PFSK-1 (cell line): ENCODE data around the gene JAKMIP1.

Experiments
- FOXP2 ChIP-seq: optimal IDR thresholded peaks from 2 replicates; pipeline ENCODE3; 2011; ENCODE audit warnings: borderline replicate concordance, control low read depth, inconsistent platforms; ENCODE audit not compliant: insufficient read depth; ENCODE audit errors: extremely low read length, extremely low read depth
- POLR2AphosphoS5 ChIP-seq: IDR thresholded peaks from 2 replicates; pipeline ENCODE4 v1.6.1; 2012; ENCODE audit warnings: low read depth, mild to moderate bottlenecking, control low read depth, low read length, moderate library complexity
- SIN3A ChIP-seq: IDR thresholded peaks from 2 replicates; pipeline ENCODE4 v1.6.1; 2012; ENCODE audit warnings: mild to moderate bottlenecking, low read length, moderate library complexity, borderline replicate concordance; ENCODE audit not compliant: insufficient read depth
- TAF1 ChIP-seq: IDR thresholded peaks from 2 replicates; pipeline ENCODE4 v1.6.1; 2012; ENCODE audit warnings: low read length, control low read depth, borderline replicate concordance; ENCODE audit not compliant: insufficient read depth
- TF ChIP-seq, protein P1 (sequence below), 2 experiments: IDR thresholded peaks; 2 replicates each; pipeline versions ENCODE4 v1.6.1 to v1.8.0; 2011 to 2012; ENCODE audit warnings: low read depth in 2 of 2, low read length in 2 of 2, control low read depth in 1 of 2, inconsistent platforms in 1 of 2, mild to moderate bottlenecking in 1 of 2, moderate library complexity in 1 of 2; ENCODE audit not compliant: insufficient read depth in 1 of 2

The JAKMIP1 gene

DNA sequence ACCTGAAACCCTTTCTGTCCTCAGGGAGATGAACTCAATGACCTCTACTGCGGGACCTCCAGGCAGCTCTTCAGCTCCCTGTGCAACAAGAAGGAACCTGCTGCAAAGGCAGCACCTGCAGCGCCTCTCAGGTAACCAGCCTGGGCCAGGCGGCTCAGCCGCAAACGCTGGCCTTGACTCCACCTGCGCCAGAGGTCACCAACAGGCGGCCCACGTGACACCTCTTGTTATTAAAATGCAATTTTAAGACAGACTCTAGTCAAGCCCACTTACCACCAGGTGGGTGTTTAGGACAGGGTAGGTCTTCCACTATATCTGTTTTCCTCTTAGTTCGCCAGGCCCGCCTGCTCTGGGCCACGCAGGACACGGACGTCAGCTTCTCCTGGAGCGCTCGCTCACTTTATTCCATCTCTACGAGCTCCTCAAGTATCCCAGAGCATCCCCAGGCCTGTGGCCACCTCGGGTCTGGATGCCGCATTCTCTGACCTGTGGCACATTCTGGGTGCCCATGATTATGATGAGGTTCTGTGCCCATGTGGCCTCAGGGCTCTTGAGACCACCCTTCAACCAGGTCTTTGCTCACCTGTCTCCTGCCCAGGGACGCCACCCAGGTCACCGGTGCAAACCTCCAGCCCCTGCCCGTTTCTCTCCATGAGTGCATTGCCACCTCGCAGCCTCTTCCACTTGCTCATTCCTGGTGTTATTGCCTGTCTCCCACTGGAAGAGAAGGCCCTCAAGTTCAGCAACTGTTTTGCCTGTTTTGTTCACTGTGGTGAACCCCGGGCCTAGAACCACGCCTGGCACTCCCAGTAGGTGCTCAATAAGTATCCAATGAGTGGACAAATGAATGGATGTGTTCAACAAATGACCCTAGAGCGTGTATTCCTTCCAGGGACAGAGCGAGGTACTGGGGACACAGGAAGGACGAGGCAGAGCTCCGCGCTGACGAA is 32.8 kb upstream of the JAKMIP1 start:
- no peak for TF ChIP-seq POLR2AphosphoS5
- TF ChIP-seq FOXP2 = no peak
- TF ChIP-seq SIN3A = no peak
- TF ChIP-seq TAF1 = no peak
- TF ChIP-seq, protein P1, sequence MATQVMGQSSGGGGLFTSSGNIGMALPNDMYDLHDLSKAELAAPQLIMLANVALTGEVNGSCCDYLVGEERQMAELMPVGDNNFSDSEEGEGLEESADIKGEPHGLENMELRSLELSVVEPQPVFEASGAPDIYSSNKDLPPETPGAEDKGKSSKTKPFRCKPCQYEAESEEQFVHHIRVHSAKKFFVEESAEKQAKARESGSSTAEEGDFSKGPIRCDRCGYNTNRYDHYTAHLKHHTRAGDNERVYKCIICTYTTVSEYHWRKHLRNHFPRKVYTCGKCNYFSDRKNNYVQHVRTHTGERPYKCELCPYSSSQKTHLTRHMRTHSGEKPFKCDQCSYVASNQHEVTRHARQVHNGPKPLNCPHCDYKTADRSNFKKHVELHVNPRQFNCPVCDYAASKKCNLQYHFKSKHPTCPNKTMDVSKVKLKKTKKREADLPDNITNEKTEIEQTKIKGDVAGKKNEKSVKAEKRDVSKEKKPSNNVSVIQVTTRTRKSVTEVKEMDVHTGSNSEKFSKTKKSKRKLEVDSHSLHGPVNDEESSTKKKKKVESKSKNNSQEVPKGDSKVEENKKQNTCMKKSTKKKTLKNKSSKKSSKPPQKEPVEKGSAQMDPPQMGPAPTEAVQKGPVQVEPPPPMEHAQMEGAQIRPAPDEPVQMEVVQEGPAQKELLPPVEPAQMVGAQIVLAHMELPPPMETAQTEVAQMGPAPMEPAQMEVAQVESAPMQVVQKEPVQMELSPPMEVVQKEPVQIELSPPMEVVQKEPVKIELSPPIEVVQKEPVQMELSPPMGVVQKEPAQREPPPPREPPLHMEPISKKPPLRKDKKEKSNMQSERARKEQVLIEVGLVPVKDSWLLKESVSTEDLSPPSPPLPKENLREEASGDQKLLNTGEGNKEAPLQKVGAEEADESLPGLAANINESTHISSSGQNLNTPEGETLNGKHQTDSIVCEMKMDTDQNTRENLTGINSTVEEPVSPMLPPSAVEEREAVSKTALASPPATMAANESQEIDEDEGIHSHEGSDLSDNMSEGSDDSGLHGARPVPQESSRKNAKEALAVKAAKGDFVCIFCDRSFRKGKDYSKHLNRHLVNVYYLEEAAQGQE (IDR thresholded peaks at IDR 0.05; ENCODE audit: insufficient read depth in 1 of 2, low read depth in 2 of 2, low read length in 2 of 2) = no peak

DNA sequence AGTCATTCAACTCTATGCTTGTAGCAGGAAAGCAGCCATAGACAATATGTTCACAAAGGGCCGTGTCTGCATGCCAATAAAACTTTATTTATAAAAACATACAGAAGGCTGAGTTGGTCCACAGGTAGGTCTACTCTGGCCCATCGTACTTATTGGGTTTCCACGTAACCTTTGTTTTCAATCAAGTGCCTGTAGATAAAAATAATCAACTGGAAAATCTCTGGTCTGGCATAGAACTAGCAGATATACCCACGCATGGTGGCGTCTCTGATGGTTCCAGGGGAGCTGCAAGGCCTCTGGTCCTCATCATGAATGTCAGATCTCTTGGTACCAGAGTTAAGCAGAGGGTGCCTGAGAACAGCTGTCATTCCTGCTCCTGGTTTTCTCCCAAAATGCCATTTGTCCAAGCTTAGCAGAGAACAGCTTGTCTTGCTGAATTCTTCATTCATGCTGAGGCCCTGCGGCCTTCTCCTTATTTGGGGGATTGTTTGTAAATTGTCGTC is 31.4 kb upstream of the JAKMIP1 start:
- TF ChIP-seq FOXP2 (no peak), TAF1 (no peak), SIN3A (no peak), POLR2AphosphoS5 (no peak)
- TF ChIP-seq, protein P1 (IDR thresholded peaks at IDR 0.05; ENCODE audit: insufficient read depth in 1 of 2, low read depth in 2 of 2, low read length in 2 of 2) = no peak

DNA sequence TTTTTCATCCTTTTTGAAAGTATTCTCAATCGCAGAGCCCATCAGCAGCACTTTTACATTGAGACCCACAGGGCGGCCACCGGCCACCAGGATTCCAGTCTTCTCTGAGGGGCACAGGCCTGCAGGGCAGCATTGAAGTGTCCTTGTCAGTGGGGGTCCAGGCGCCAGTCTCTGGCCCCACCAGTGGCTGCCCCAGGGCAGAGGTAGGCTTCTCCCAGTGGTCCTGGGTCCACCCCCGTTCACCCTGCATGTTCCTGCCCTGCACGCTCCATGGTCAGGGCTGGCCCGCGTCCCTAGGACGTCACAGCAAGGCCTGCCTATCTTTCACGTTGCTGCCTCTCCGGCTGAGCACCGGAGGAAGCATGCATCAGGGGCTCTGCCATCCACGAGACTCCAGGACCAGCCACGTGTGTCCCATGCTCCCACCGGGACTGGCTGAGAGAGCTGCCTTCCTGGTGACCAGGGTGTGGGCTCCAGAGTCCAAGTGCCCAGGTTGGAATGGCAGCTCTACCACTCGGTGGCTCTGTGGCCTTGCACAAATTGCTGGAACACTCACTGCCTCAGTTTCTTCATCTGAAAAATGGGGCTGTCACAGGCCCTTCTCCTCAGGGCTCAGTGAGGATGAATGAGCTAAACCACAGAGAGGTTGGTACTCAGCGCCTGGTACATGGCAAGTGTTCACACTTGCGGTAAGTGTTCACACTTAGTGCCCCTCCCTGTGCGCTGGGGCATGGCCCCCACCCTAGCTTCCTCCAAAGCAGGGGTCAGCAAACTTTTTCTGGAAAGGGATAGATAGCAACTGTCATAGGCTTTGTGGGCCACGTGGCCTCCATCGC is 30.7 kb upstream of the JAKMIP1 start:
- no peak for TF ChIP-seq FOXP2
- TF ChIP-seq SIN3A = no peak
- no peak for TF ChIP-seq TAF1
- TF ChIP-seq, protein P1 (IDR thresholded peaks at IDR 0.05; ENCODE audit: insufficient read depth in 1 of 2, low read depth in 2 of 2, low read length in 2 of 2) = no peak
- TF ChIP-seq POLR2AphosphoS5 = no peak

DNA sequence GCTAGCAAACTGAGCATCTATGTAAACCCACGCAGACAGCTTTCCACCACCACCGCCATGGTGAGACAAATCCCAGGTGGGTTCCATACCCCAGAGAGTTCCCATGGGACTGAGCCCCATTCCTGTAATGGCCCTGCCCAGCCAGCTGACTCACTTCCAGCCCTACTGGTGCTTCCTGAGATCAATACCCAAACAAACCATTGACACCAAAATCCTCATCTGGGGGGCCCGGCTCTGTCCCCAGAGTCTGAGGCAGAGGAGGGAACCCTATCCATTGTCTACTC is 30.1 kb upstream of the JAKMIP1 start:
- TF ChIP-seq TAF1 = no peak
- TF ChIP-seq, protein P1 (IDR thresholded peaks at IDR 0.05; ENCODE audit: insufficient read depth in 1 of 2, low read depth in 2 of 2, low read length in 2 of 2) = no peak
